Measurements from ENCODE around the gene RPL22. TPM values are rescaled to one million over a fixed set of nuclear protein-coding genes. Genes with fewer than 3 reads are reported as not detected.

Gene RPL22
- total RNA-seq, 3 donors from 2014 or later = 210 to 329 (median 306) TPM

- Histone ChIP-seq H3K27me3 (peaks cover 0 to 52% of the 10 kb centered on the region in 2 donors), H3K27ac (no peak overlapping the region), H3K9me3 (no peaks in the 10 kb centered on the region), H3K4me3 (no peak overlapping the region), H3K4me1 (no peaks in the 10 kb centered on the region), H3K36me3 (no peaks in the 10 kb centered on the region)
- no peak for DNase-seq (ENCODE audit: low spot score in 2 of 2)
- intact Hi-C loops (cut with DNase I; ENCODE audit: low total_unique reads) = no loop called here
- TF ChIP-seq POLR2A (IDR thresholded peaks at IDR 0.05) = no peak
- no peak for TF ChIP-seq POLR2AphosphoS5 (IDR thresholded peaks at IDR 0.05)
- TF ChIP-seq CTCF (IDR thresholded peaks at IDR 0.05) = no peak
Measured at GRCh38 chr1:6170742-6171201, 28.6 kb downstream of the RPL22 start.

- no peak for DNase-seq (ENCODE audit: low spot score in 2 of 2)
- Histone ChIP-seq H3K4me3 (no peak overlapping the region), H3K9me3 (no peaks in the 10 kb centered on the region), H3K27ac (no peak overlapping the region), H3K36me3 (no peaks in the 10 kb centered on the region), H3K4me1 (no peaks in the 10 kb centered on the region), H3K27me3 (peaks cover 0 to 51% of the 10 kb centered on the region in 2 donors)
- TF ChIP-seq CTCF (IDR thresholded peaks at IDR 0.05) (no peak), POLR2A (IDR thresholded peaks at IDR 0.05) (no peak), POLR2AphosphoS5 (IDR thresholded peaks at IDR 0.05) (no peak)
- intact Hi-C loops (cut with DNase I; ENCODE audit: low total_unique reads) = no loop called here
Measured at GRCh38 chr1:6170116-6170741, 29.2 kb downstream of the RPL22 start.

GRCh38 chr1:6168947-6169586 lies 30.3 kb downstream of the RPL22 start:
- no peaks in the 10 kb centered on the region for H3K4me1 ChIP-seq
- DNase-seq (ENCODE audit: low spot score in 2 of 2) = no peak
- no peaks in the 10 kb centered on the region for H3K36me3 ChIP-seq
- H3K27ac ChIP-seq = no peak overlapping the region
- no peak for TF ChIP-seq POLR2AphosphoS5 (IDR thresholded peaks at IDR 0.05)
- peaks cover 0 to 51% of the 10 kb centered on the region in 2 donors for H3K27me3 ChIP-seq
- H3K9me3 ChIP-seq = no peaks in the 10 kb centered on the region
- intact Hi-C loops (cut with DNase I; ENCODE audit: low total_unique reads) = no loop called here
- H3K4me3 ChIP-seq = no peak overlapping the region

GRCh38 chr1:6167391-6168303 lies 31.7 kb downstream of the RPL22 start:
- no peaks in the 10 kb centered on the region for H3K9me3 ChIP-seq
- H3K36me3 ChIP-seq = no peaks in the 10 kb centered on the region
- peaks cover 0 to 55% of the 10 kb centered on the region in 2 donors for H3K27me3 ChIP-seq
- intact Hi-C loops (cut with DNase I; ENCODE audit: low total_unique reads) = no loop called here
- H3K27ac ChIP-seq = no peak overlapping the region
- H3K4me1 ChIP-seq = no peaks in the 10 kb centered on the region
- H3K4me3 ChIP-seq = no peak overlapping the region
- no peak for TF ChIP-seq POLR2A (IDR thresholded peaks at IDR 0.05)
- DNase-seq (ENCODE audit: low spot score in 2 of 2) = no peak

- intact Hi-C loops (cut with DNase I; ENCODE audit: low total_unique reads) = no loop called here
- no peak for DNase-seq (ENCODE audit: low spot score in 2 of 2)
- H3K9me3 ChIP-seq = no peaks in the 10 kb centered on the region
- H3K4me1 ChIP-seq = no peaks in the 10 kb centered on the region
- H3K36me3 ChIP-seq = no peaks in the 10 kb centered on the region
- peaks cover 0 to 59% of the 10 kb centered on the region in 2 donors for H3K27me3 ChIP-seq
- no peak overlapping the region for H3K4me3 ChIP-seq
- H3K27ac ChIP-seq = no peak overlapping the region
- no peak for TF ChIP-seq POLR2A (IDR thresholded peaks at IDR 0.05)
- no peak for TF ChIP-seq POLR2AphosphoS5 (IDR thresholded peaks at IDR 0.05)
- no peak for TF ChIP-seq CTCF (IDR thresholded peaks at IDR 0.05)
Measured at GRCh38 chr1:6166655-6167390, 32.6 kb downstream of the RPL22 start.
